Measurements from ENCODE around the gene ST3GAL3. TPM values are rescaled to one million over a fixed set of nuclear protein-coding genes. Genes with fewer than 3 reads are reported as not detected.

The ST3GAL3 gene
- total RNA-seq, 1 donor from 2014 or later = 13.6 TPM

GRCh38 chr1:43729816-43730463, 22.6 kb downstream of the ST3GAL3 start:
- H3K4me2 ChIP-seq = no peak overlapping the region
- no peak overlapping the region for H3K9ac ChIP-seq
- H3K4me3 Mint-ChIP-seq = no peak overlapping the region
- peak overlapping the region; percentile 0 for H3K27ac ChIP-seq
- no peak overlapping the region for H3K4me3 ChIP-seq
- no peaks in the 10 kb centered on the region for H3K4me1 Mint-ChIP-seq
- no peaks in the 10 kb centered on the region for H3K9me3 ChIP-seq (ENCODE audit: low read depth)
- TF ChIP-seq, protein P1, sequence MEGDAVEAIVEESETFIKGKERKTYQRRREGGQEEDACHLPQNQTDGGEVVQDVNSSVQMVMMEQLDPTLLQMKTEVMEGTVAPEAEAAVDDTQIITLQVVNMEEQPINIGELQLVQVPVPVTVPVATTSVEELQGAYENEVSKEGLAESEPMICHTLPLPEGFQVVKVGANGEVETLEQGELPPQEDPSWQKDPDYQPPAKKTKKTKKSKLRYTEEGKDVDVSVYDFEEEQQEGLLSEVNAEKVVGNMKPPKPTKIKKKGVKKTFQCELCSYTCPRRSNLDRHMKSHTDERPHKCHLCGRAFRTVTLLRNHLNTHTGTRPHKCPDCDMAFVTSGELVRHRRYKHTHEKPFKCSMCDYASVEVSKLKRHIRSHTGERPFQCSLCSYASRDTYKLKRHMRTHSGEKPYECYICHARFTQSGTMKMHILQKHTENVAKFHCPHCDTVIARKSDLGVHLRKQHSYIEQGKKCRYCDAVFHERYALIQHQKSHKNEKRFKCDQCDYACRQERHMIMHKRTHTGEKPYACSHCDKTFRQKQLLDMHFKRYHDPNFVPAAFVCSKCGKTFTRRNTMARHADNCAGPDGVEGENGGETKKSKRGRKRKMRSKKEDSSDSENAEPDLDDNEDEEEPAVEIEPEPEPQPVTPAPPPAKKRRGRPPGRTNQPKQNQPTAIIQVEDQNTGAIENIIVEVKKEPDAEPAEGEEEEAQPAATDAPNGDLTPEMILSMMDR (IDR thresholded peaks at IDR 0.05) = no peak
- no peak for TF ChIP-seq EZH2 (IDR thresholded peaks at IDR 0.05)
- no peak for TF ChIP-seq EZH2phosphoT487 (IDR thresholded peaks at IDR 0.05)
- H4K20me1 ChIP-seq (ENCODE audit: low read depth) = peaks cover 15% of the 10 kb centered on the region
- H3K27me3 Mint-ChIP-seq (ENCODE audit: insufficient read depth, low read depth) = no peaks in the 10 kb centered on the region
- no peaks in the 10 kb centered on the region for H3K27me3 ChIP-seq
- no peak overlapping the region for H3K27ac Mint-ChIP-seq
- H3K9me3 Mint-ChIP-seq = no peaks in the 10 kb centered on the region
- no peaks in the 10 kb centered on the region for H3K36me3 ChIP-seq
- H3K4me1 ChIP-seq = no peaks in the 10 kb centered on the region
- peaks cover 4% of the 10 kb centered on the region for H3F3A ChIP-seq (ENCODE audit: low read depth)
- H3K79me2 ChIP-seq (ENCODE audit: low read depth) = peaks cover 17% of the 10 kb centered on the region
- H2AFZ ChIP-seq (replicated peaks) = no peak overlapping the region
- no peaks in the 10 kb centered on the region for H3K36me3 Mint-ChIP-seq
- DNase-seq (ENCODE audit: low spot score) = peak; percentile 7

- Histone ChIP-seq H3K9ac (no peak overlapping the region), H3K27me3 (no peaks in the 10 kb centered on the region), H3K36me3 (no peaks in the 10 kb centered on the region), H3K4me3 (no peak overlapping the region), H2AFZ (replicated peaks) (no peak overlapping the region), H3K4me2 (no peak overlapping the region), H3K27ac (no peak overlapping the region), H3F3A (ENCODE audit: low read depth) (peaks cover 4% of the 10 kb centered on the region), H3K4me1 (no peaks in the 10 kb centered on the region), H3K79me2 (ENCODE audit: low read depth) (peaks cover 17% of the 10 kb centered on the region), H3K9me3 (ENCODE audit: low read depth) (no peaks in the 10 kb centered on the region), H4K20me1 (ENCODE audit: low read depth) (peaks cover 16% of the 10 kb centered on the region)
- no peaks in the 10 kb centered on the region for H3K27me3 Mint-ChIP-seq (ENCODE audit: insufficient read depth, low read depth)
- H3K4me1 Mint-ChIP-seq = no peaks in the 10 kb centered on the region
- no peak overlapping the region for H3K27ac Mint-ChIP-seq
- H3K36me3 Mint-ChIP-seq = peaks cover 6% of the 10 kb centered on the region
- DNase-seq (ENCODE audit: low spot score) = no peak
- no peaks in the 10 kb centered on the region for H3K9me3 Mint-ChIP-seq
- H3K4me3 Mint-ChIP-seq = no peak overlapping the region
- TF ChIP-seq, protein P1 (IDR thresholded peaks at IDR 0.05) = no peak
- TF ChIP-seq EZH2phosphoT487 (IDR thresholded peaks at IDR 0.05) (no peak), EZH2 (IDR thresholded peaks at IDR 0.05) (no peak)
Observed at GRCh38 chr1:43731867-43732531, 24.7 kb downstream of the ST3GAL3 start.

DNA sequence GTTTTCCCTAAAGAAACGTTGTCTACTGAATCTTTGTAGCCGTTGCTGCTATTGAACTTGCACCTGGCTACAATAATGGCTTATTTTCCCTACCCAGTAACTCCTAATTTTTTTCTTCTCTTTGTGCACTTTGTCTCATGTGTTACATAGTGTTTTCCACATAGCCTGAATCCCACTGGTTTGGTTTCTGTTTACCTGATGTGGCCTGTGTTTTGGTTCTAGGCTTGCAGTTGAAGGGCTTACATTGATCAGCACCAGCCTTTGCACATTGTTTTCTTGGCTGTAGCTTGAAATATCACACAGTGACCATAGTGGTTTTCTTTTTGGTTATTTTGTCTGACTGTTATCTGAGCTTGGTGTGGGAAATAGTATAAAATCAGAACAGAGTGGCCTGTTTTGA, 29.5 kb downstream of the ST3GAL3 start:
- Histone ChIP-seq H4K20me1 (ENCODE audit: low read depth) (peaks cover 14% of the 10 kb centered on the region), H3K4me1 (no peaks in the 10 kb centered on the region), H3K9ac (no peak overlapping the region), H3K4me2 (no peak overlapping the region), H3K79me2 (ENCODE audit: low read depth) (peaks cover 12% of the 10 kb centered on the region), H3F3A (ENCODE audit: low read depth) (no peaks in the 10 kb centered on the region), H3K9me3 (ENCODE audit: low read depth) (no peaks in the 10 kb centered on the region), H3K36me3 (peaks cover 6% of the 10 kb centered on the region), H2AFZ (replicated peaks) (no peak overlapping the region), H3K27ac (no peak overlapping the region), H3K4me3 (no peak overlapping the region), H3K27me3 (no peaks in the 10 kb centered on the region)
- TF ChIP-seq, protein P1 (IDR thresholded peaks at IDR 0.05) = no peak
- TF ChIP-seq EZH2phosphoT487 (IDR thresholded peaks at IDR 0.05) = no peak
- no peak for TF ChIP-seq EZH2 (IDR thresholded peaks at IDR 0.05)
- Mint-ChIP-seq H3K36me3 (peaks cover 9% of the 10 kb centered on the region), H3K4me1 (no peaks in the 10 kb centered on the region), H3K9me3 (no peaks in the 10 kb centered on the region), H3K4me3 (no peak overlapping the region), H3K27me3 (ENCODE audit: insufficient read depth, low read depth) (no peaks in the 10 kb centered on the region), H3K27ac (no peak overlapping the region)
- no peak for DNase-seq (ENCODE audit: low spot score)
